Epithelial cell of prostate (primary cell): ENCODE results near the gene RAB40AL.

Experiments
- DNase-seq: peaks from one replicate; pipeline ENCODE4 v3.0.0-alpha.2; 2011; ENCODE audit warnings: low read depth, low spot score
- H3K27ac ChIP-seq: fragments of 450-650 bp; 2 replicates; pipeline ENCODE4 v1.5.1; 2017; ENCODE audit warnings: mild to moderate bottlenecking

RAB40AL gene

GRCh38 chrX:102978594-102978993 is 41.5 kb downstream of the RAB40AL start:
- DNase-seq = no peak

GRCh38 chrX:102979536-102979935 is 42.5 kb downstream of the RAB40AL start:
- no peak overlapping the region for H3K27ac ChIP-seq
- no peak for DNase-seq

More at GRCh38 chrX:102978594-102978993, 41.5 kb downstream of the RAB40AL start:
- H3K27ac ChIP-seq = no peak overlapping the region

- H3K27ac ChIP-seq = no peak overlapping the region
- DNase-seq = no peak
Observed at GRCh38 chrX:102983205-102983604, 46.1 kb downstream of the RAB40AL start.

- no peak overlapping the region for H3K27ac ChIP-seq
- DNase-seq = no peak
Observed at GRCh38 chrX:102985192-102985591, 48.1 kb downstream of the RAB40AL start.
